ENCODE results near the gene PTPRG. TPM values are rescaled to one million over a fixed set of nuclear protein-coding genes. Genes with fewer than 3 reads are reported as not detected.

The PTPRG gene
- total RNA-seq, 1 experiment from 2014 or later: 32.1 TPM

- Histone ChIP-seq H3K4me3 (replicated peaks in 1 of 2; ENCODE audit: low read depth in 1 of 2, low read length in 2 of 2) (no peak overlapping the region), H3K4me2 (ENCODE audit: low read length) (no peak overlapping the region), H3K79me2 (ENCODE audit: insufficient read depth, low read length) (no peaks in the 10 kb centered on the region), H3K36me3 (ENCODE audit: control insufficient read depth in 1 of 2, insufficient read depth in 2 of 2, low read length in 2 of 2) (no peaks in the 10 kb centered on the region), H3K27ac (ENCODE audit: low read depth, low read length) (no peak overlapping the region), H3K9me2 (ENCODE audit: insufficient read depth) (no peaks in the 10 kb centered on the region), H3K4me1 (ENCODE audit: control insufficient read depth in 1 of 2, insufficient read depth in 2 of 2, low read length in 2 of 2) (peaks cover 5 to 9% of the 10 kb centered on the region in 2 experiments; a peak in 2 of 4 replicates), H3K9me3 (ENCODE audit: control insufficient read depth in 1 of 2, insufficient read depth in 1 of 2, low read depth in 1 of 2, low read length in 2 of 2) (no peaks in the 10 kb centered on the region), H3K9ac (ENCODE audit: low read length) (no peak overlapping the region), H3K27me3 (ENCODE audit: insufficient read depth, low read length) (no peaks in the 10 kb centered on the region), H2AFZ (ENCODE audit: low read depth, low read length, poor library complexity, severe bottlenecking) (no peak overlapping the region), H4K20me1 (ENCODE audit: insufficient read depth) (no peaks in the 10 kb centered on the region)
- BruUV-seq (replicated peaks): no TSS peak
- ChIA-PET CTCF (interaction anchor here (1.0 to 1.8 kb wide), 4 partner anchors 9 to 750 kb away, joined by 4 to 6 read pairs (median 4); no protein-coding TSS in a partner anchor), RAD21 (ENCODE audit: low non-redundant PET in 1 of 2, low total read pairs in 2 of 2, uncharacterized antibody in 2 of 2, unreplicated experiment in 2 of 2) (no interaction called here), POLR2A (no interaction called here)
- TF ChIP-seq ZNF274 (IDR thresholded peaks at IDR 0.05; ENCODE audit: low read depth, low read length): no peak
- no peak for TF ChIP-seq REST (IDR thresholded peaks at IDR 0.05; ENCODE audit: low read depth)
- TF ChIP-seq POLR2A (IDR thresholded peaks at IDR 0.05; ENCODE audit: borderline replicate concordance, extremely low read depth, insufficient read depth, insufficient read length): no peak
- no peak for TF ChIP-seq FOSL1 (IDR thresholded peaks at IDR 0.05; ENCODE audit: low read depth)
- TF ChIP-seq CTCF (IDR thresholded peaks at IDR 0.05 in 2 of 3, conservative IDR thresholded peaks at IDR 0.05 in 1 of 3; ENCODE audit: borderline replicate concordance in 1 of 3, insufficient read depth in 1 of 3, low read depth in 2 of 3, low read length in 2 of 3): no peak
- no peak for TF ChIP-seq EGR1 (IDR thresholded peaks at IDR 0.05; ENCODE audit: low read depth)
- TF ChIP-seq RAD21 (IDR thresholded peaks at IDR 0.05; ENCODE audit: low read depth): no peak
- no peak for TF ChIP-seq EZH2 (IDR thresholded peaks at IDR 0.05)
- TF ChIP-seq POLR2AphosphoS5 (IDR thresholded peaks at IDR 0.05; ENCODE audit: low read depth, low read length): no peak
- no peak for TF ChIP-seq ZBTB33 (IDR thresholded peaks at IDR 0.05; ENCODE audit: extremely low read depth, insufficient replicate concordance, low read length)
- DNase-seq (ENCODE audit: low read depth, low spot score): no peak
- ATAC-seq: no peak
- intact Hi-C loops (cut with micrococcal nuclease): loop anchor here (5.0 kb wide), 1 partner anchor 570 kb away; the partner anchor contains the start of gene PTPRG
Observed at GRCh38 chr3:62132027-62132602, 570.7 kb downstream of the PTPRG start.
